Inflammatory macrophage (primary cell): ENCODE measurements around the gene CYBRD1.
"Not testable (repeated sequence)": the region's sequence is repeated elsewhere in the genome, so short reads cannot be mapped to it uniquely, and the experiment has no call there.

Source experiments
- DNase-seq, 2 donors: peaks; one replicate each; pipeline ENCODE4 v3.0.0-alpha.2; 2020 to 2022

Gene CYBRD1

GRCh38 chr2:171516793-171517192, 5.5 kb upstream of the CYBRD1 start:
- DNase-seq: no peak

GRCh38 chr2:171520471-171520870, 1.8 kb upstream of the CYBRD1 start:
- no peak for DNase-seq

GRCh38 chr2:171521361-171522051, 768 bp upstream of the CYBRD1 start:
- no peak for DNase-seq

- DNase-seq: peak in 1 of 2 donors; percentile 1
Observed at GRCh38 chr2:171522788-171523087, 464 bp downstream of the CYBRD1 start.

- DNase-seq: peak; percentile 74 to 75
Observed at GRCh38 chr2:171523088-171524017, 1.1 kb downstream of the CYBRD1 start.

- DNase-seq: peak in 1 of 2 donors; percentile 14
Observed at GRCh38 chr2:171524018-171524401, 1.7 kb downstream of the CYBRD1 start.

GRCh38 chr2:171529914-171530313, 7.6 kb downstream of the CYBRD1 start:
- DNase-seq: no peak

GRCh38 chr2:171530378-171530777, 8.1 kb downstream of the CYBRD1 start:
- no peak for DNase-seq

GRCh38 chr2:171530859-171531258, 8.6 kb downstream of the CYBRD1 start:
- DNase-seq: not testable (repeated sequence)

- peak in 1 of 2 donors; percentile 5 for DNase-seq
Observed at GRCh38 chr2:171531291-171531690, 9.0 kb downstream of the CYBRD1 start.

GRCh38 chr2:171531836-171532450, 9.7 kb downstream of the CYBRD1 start:
- peak in 1 of 2 donors; percentile 6 for DNase-seq

- DNase-seq: no peak
Observed at GRCh38 chr2:171533331-171533730, 11.1 kb downstream of the CYBRD1 start.

GRCh38 chr2:171535528-171535927, 13.3 kb downstream of the CYBRD1 start:
- not testable (repeated sequence) for DNase-seq

- no peak for DNase-seq
Observed at GRCh38 chr2:171540437-171540836, 18.2 kb downstream of the CYBRD1 start.

GRCh38 chr2:171541202-171541887, 19.1 kb downstream of the CYBRD1 start:
- no peak for DNase-seq

- DNase-seq: no peak
Observed at GRCh38 chr2:171545086-171545485, 22.8 kb downstream of the CYBRD1 start.

- no peak for DNase-seq
Observed at GRCh38 chr2:171547256-171547655, 25.0 kb downstream of the CYBRD1 start.

GRCh38 chr2:171547720-171548119, 25.4 kb downstream of the CYBRD1 start:
- no peak for DNase-seq

- no peak for DNase-seq
Observed at GRCh38 chr2:171550613-171551012, 28.3 kb downstream of the CYBRD1 start.

- DNase-seq: no peak
Observed at GRCh38 chr2:171551836-171552235, 29.6 kb downstream of the CYBRD1 start.

- DNase-seq: no peak
Observed at GRCh38 chr2:171553236-171553635, 31.0 kb downstream of the CYBRD1 start.

GRCh38 chr2:171553858-171554257, 31.6 kb downstream of the CYBRD1 start:
- DNase-seq: no peak
